ENCODE measurements around the gene BBS9.

Gene BBS9

DNA sequence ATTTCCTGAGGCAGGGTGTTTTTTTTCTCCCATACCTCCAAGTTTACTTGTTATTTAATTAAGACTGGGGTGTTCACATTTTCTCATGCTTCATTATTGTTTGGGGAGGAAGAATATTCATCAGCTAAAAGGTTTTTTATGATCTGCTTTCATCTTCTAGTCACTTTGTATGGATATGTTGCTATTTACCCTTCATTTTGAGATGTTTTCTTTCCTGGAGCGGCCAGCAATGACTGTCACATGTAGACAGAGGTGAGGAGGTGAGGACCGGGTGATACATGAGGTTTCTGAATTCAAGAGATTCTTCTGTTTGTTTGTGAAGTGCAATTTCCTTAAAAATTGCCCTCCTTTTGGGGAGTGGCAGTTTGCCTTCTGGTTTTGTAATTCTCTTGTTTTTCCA lies 514.2 kb downstream of the BBS9 start:
- H3K4me3 ChIP-seq (ENCODE audit: low read depth, low read length), result no peak overlapping the region
- in situ Hi-C loops (cut with HindIII; ENCODE audit: low sequenced_read_pairs), result no loop called here
- TF ChIP-seq, protein P1, sequence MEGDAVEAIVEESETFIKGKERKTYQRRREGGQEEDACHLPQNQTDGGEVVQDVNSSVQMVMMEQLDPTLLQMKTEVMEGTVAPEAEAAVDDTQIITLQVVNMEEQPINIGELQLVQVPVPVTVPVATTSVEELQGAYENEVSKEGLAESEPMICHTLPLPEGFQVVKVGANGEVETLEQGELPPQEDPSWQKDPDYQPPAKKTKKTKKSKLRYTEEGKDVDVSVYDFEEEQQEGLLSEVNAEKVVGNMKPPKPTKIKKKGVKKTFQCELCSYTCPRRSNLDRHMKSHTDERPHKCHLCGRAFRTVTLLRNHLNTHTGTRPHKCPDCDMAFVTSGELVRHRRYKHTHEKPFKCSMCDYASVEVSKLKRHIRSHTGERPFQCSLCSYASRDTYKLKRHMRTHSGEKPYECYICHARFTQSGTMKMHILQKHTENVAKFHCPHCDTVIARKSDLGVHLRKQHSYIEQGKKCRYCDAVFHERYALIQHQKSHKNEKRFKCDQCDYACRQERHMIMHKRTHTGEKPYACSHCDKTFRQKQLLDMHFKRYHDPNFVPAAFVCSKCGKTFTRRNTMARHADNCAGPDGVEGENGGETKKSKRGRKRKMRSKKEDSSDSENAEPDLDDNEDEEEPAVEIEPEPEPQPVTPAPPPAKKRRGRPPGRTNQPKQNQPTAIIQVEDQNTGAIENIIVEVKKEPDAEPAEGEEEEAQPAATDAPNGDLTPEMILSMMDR (IDR thresholded peaks at IDR 0.05; ENCODE audit: low read depth, low read length), result no peak
- no peak for DNase-seq (ENCODE audit: low read depth, low spot score)

DNA sequence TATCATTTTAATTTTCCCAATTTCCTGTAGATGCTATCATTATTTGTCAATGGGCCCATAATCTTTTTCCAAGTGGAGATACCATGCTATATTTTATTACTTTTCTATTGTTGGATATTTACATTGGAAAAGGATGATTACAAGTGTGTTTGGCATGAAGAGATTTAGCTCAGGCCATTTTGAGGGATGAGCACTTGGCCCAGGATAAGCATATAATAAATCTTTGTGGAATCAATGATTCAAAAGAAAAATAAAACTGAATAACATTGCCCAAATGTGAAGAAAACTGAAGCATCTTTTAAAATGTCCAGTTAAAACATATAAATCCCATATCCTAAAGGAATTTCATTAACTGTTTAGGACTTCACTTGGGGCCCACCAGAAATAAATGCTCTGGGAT lies 515.1 kb downstream of the BBS9 start:
- no peak for DNase-seq (ENCODE audit: low read depth, low spot score)
- in situ Hi-C loops (cut with HindIII; ENCODE audit: low sequenced_read_pairs), result no loop called here
- H3K4me3 ChIP-seq (ENCODE audit: low read depth, low read length), result no peak overlapping the region
- TF ChIP-seq, protein P1 (IDR thresholded peaks at IDR 0.05; ENCODE audit: low read depth, low read length), result no peak

DNA sequence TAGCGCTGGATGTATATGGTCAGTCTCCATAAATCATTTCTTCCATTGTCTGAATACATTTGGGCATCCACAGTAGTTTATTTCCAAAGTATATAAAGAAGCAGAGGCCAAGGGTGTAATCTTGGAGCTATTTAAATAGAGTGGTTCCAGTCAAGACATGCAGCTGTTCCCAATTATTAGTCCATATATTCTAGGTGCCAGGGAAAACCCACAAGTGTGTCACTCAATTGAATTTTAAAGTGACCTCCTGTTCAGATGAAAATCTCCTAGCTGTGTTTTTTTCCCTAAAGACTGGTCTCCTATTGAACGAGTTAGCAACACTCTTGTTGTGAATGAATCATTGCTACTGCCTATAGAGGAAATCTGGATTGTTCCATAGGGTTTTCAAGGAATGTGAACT lies 515.7 kb downstream of the BBS9 start:
- in situ Hi-C loops (cut with HindIII; ENCODE audit: low sequenced_read_pairs), result no loop called here
- no peak overlapping the region for H3K4me3 ChIP-seq (ENCODE audit: low read depth, low read length)
- TF ChIP-seq, protein P1 (IDR thresholded peaks at IDR 0.05; ENCODE audit: low read depth, low read length), result no peak
- no peak for DNase-seq (ENCODE audit: low read depth, low spot score)

DNA sequence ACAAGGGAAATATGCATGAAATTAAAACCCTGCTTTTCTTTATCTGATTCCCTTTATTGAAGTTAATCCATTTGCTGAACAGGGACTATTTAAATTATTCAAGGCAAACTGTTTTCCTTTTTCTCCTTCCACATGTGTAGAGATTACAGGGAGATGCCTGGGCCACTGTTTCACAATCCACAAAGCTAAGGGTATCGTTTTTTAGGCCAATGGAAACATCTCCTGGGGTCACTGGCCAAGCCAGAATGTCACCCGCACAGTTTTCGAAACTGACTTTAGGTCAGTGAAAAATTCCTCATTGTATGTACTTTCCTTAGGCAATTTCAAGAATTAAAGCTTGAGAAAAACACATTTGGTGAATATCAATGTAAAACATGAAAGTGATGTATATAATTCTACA lies 516.8 kb downstream of the BBS9 start:
- no peak overlapping the region for H3K4me3 ChIP-seq (ENCODE audit: low read depth, low read length)
- TF ChIP-seq, protein P1 (IDR thresholded peaks at IDR 0.05; ENCODE audit: low read depth, low read length), result no peak
- in situ Hi-C loops (cut with HindIII; ENCODE audit: low sequenced_read_pairs), result no loop called here
- DNase-seq (ENCODE audit: low read depth, low spot score), result no peak

DNA sequence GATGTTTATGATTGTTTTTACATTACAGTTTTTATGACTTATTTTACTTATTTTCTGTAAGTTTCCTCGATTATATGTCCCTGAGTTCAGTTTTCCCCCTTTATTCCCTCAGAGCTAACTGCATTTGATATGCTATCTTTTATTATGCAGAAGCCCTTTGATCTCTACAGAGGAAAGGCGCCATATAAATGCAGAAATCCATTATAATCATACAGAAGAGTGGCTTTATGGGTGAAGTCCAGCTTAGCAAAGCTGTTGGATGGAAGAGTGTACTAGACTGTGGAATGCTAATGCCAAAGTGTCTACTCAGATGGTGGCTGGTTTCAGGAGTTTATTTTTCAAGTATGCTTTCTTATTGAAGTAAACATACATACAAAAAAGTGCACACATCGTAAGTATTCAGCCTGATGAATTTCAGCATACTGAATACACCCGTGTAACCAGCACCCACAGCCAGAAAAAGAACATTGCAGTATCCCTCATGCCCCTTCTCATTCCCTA lies 517.6 kb downstream of the BBS9 start:
- DNase-seq (ENCODE audit: low read depth, low spot score), result no peak
- H3K4me3 ChIP-seq (ENCODE audit: low read depth, low read length), result no peak overlapping the region
- in situ Hi-C loops (cut with HindIII; ENCODE audit: low sequenced_read_pairs), result no loop called here
- TF ChIP-seq, protein P1 (IDR thresholded peaks at IDR 0.05; ENCODE audit: low read depth, low read length), result no peak

DNA sequence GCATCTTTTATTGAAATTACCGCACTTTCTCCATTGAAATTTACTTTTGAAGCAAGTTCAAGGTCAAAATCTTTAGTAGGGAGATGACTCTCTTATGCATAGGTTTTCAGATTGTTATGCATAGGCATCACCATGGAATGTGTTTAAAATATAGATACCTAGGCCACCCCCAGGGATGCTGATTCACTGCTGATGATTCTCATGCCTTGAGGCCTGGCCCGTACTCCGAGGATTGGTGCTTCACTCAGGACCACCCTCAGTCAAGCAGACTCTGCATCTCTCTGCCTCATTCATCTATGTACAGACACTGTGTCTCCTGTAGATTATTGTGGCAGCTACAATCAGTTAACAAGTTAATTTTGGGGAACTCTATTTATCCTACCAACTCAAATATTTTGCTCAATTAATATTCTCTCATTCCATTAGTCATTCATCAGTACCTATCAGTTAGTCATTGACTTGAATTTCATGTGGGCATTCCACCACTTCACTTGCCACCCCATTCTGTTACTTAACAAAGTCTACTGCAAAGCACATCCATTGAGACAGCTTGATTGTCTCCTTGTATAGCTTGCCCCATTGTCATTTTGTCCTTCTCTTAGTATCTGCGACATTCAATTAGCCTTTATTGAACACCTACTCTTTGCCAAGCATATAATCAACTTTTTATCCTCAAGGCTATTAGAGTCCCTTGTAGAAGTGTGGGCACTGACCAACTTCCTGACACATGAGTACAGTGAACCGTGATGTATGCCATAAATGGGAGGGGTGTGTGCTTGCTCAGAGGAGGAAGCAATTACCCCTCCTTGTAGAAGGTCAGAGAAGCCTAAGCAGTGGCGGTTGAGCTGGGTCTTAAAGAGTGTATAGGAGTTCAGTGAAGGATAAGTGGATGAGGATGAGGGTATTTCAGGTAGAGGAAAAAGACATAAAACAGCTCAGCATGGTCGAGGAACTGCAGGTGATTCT lies 520.4 kb downstream of the BBS9 start:
- H3K4me3 ChIP-seq (ENCODE audit: low read depth, low read length), result no peak overlapping the region
- in situ Hi-C loops (cut with HindIII; ENCODE audit: low sequenced_read_pairs), result no loop called here
- no peak for DNase-seq (ENCODE audit: low read depth, low spot score)
- TF ChIP-seq, protein P1 (IDR thresholded peaks at IDR 0.05; ENCODE audit: low read depth, low read length), result no peak

Data from astrocyte of the spinal cord (primary cell).